ENCODE results near the gene DGKI.

Gene DGKI

GRCh38 chr7:137402536-137403352 is 444.0 kb downstream of the DGKI start:
- no peak for DNase-seq

GRCh38 chr7:137399827-137400823 is 446.6 kb downstream of the DGKI start:
- DNase-seq, result no peak

GRCh38 chr7:137396051-137396450 is 450.7 kb downstream of the DGKI start:
- DNase-seq, result no peak

GRCh38 chr7:137395420-137395819 is 451.4 kb downstream of the DGKI start:
- no peak for DNase-seq

- DNase-seq, result no peak
Observed at GRCh38 chr7:137393570-137393969, 453.2 kb downstream of the DGKI start.

- DNase-seq, result no peak
Observed at GRCh38 chr7:137390076-137390475, 456.7 kb downstream of the DGKI start.

- no peak for DNase-seq
Observed at GRCh38 chr7:137388916-137389315, 457.9 kb downstream of the DGKI start.

GRCh38 chr7:137386966-137387365 is 459.8 kb downstream of the DGKI start:
- DNase-seq, result no peak

GRCh38 chr7:137381045-137381444 is 465.7 kb downstream of the DGKI start:
- DNase-seq, result no peak

- DNase-seq, result no peak
Observed at GRCh38 chr7:137373507-137373906, 473.3 kb downstream of the DGKI start.

GRCh38 chr7:137371616-137372015 is 475.2 kb downstream of the DGKI start:
- no peak for DNase-seq

GRCh38 chr7:137366995-137367394 is 479.8 kb downstream of the DGKI start:
- no peak for DNase-seq

- no peak for DNase-seq
Observed at GRCh38 chr7:137363683-137364082, 483.1 kb downstream of the DGKI start.

- no peak for DNase-seq
Observed at GRCh38 chr7:137360087-137360679, 486.6 kb downstream of the DGKI start.

GRCh38 chr7:137354961-137355360 is 491.8 kb downstream of the DGKI start:
- DNase-seq, result no peak

GRCh38 chr7:137354396-137354795 is 492.4 kb downstream of the DGKI start:
- DNase-seq, result no peak

GRCh38 chr7:137351941-137352340 is 494.8 kb downstream of the DGKI start:
- no peak for DNase-seq

GRCh38 chr7:137345799-137346449 is 500.9 kb downstream of the DGKI start:
- DNase-seq, result no peak

GRCh38 chr7:137343281-137343841 is 503.4 kb downstream of the DGKI start, which contains the start of gene PTN:
TSS of gene PTN (minus strand) at chr7:137343733. CDS start at chr7:137254973, 88,760 bp downstream.
- no peak for DNase-seq

GRCh38 chr7:137342828-137343261 is 503.9 kb downstream of the DGKI start:
- DNase-seq, result no peak

- no peak for DNase-seq
Observed at GRCh38 chr7:137342265-137342664, 504.5 kb downstream of the DGKI start.

GRCh38 chr7:137337902-137338301 is 508.9 kb downstream of the DGKI start:
- DNase-seq, result no peak

Data from stimulated activated naive CD4-positive, alpha-beta T cell (primary cell).